A204.1 (cell line): ENCODE measurements around the gene SIGLEC1.

ENCODE experiments used
- FAIRE-seq: peaks from 2 replicates; lab custom pipeline; 2012; peaks lifted over from hg19 to GRCh38; lab: Jason Lieb, UNC

The SIGLEC1 gene

GRCh38 chr20:3744806-3745685 is 32.6 kb upstream of the SIGLEC1 start:
- no peak for FAIRE-seq

GRCh38 chr20:3744037-3744436 is 31.6 kb upstream of the SIGLEC1 start:
- no peak for FAIRE-seq

GRCh38 chr20:3743251-3743650 is 30.9 kb upstream of the SIGLEC1 start:
- FAIRE-seq, result no peak

DNA sequence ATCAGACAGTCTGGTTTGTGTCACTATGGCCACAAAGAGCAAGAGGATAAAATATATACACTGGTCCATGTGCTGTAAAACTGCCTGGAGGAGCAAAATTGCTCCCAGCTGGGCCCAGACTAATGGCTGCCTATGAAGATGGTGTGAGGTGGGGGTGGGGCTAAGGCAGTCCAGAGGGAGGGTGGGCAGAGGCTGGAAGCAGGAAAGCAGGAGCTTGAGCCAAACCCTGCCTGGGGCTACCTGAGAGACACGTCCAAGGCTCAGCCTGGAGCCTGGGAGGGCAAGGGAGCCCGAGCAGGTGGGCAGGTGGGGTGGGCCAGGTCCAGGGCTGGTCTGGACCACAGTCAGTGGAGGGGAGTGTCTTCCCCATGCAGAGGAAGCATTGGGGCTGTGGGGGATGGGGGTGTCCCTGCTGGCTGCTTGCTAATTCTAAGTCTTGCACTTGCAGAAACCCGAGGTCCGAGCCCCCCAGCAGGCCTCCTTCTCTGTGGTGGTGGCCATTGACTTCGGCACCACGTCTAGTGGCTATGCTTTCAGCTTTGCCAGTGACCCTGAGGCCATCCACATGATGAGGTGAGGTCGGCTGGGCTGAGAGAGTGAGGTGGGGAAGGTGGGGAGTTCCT is 29.5 kb upstream of the SIGLEC1 start:
- no peak for FAIRE-seq

DNA sequence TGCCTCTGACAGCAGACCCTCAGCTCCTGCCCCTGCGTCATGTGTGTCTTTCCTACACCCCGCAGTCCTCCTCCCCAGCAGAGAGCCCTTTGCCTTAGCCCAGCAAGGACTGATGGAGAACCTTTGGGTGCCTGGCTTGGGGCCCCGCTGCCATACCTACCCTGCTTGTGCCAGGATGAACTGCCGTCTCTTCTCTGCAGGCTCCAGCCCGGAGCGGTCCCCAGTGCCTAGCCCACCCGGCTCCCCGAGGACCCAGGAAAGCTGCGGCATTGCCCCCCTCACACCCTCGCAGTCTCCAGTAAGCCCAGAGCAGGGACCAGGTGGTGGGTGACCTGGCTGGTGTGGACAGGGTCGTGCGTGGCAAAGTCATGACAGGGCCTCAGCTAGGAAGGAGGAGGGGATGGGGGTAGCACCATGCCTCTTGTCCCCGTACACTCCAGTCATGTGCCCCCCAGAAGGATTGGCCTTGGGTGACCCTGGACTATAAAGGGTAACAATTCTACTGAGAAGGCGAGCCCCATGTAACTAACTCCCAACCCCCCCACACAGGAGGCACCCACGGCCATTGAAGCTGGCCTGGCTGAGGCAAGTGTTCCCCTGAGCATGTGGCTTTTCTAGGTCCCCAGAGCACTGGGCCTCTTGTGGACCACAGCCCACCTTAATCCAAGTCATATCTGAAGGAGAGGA is 28.4 kb upstream of the SIGLEC1 start:
- no peak for FAIRE-seq

GRCh38 chr20:3739926-3740451 is 27.6 kb upstream of the SIGLEC1 start:
- no peak for FAIRE-seq

- FAIRE-seq, result no peak
Measured at GRCh38 chr20:3739054-3739925, 26.9 kb upstream of the SIGLEC1 start.

DNA sequence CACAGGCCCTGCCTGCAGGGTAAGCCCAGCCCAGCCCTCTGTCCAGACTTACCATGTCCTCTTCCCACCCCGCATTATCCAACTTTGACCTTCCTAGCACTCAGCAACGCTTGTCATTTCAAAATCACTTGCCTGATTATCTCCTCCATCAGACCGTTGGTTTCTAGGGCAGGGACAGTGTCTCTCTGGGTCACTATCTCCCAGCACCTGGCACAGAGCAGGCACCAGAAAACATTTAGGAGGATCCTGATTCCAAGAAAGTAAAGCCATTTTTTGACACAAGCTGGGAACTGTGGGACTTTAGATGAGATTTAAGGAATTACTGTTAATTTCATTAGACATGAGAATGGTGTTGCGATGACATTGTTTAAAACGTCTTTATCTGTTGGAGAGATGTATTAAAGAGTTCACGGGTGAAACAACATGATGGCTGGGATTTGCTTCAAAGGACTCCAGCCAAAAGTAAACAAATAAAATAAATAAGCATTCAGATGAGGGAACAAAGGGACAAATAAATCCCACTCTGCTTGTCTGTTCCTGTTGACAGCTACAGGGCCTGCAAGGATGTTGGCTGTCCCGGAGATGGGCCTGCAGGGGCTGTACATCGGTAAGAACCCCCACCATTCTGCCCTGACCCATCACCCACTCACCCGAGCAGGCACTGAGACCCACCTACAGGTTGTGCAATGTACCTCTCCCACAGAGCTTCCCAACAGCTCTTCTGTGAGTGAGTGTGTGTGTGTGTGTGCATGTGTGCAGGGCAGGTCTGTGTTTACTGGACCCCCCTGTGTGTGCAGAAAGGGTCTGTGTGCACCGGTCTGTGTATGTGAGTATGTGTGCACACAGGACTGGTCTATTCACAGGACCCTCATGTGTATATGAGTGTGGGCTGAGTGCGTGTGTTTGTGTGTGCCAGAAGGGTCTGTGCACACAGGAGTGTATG is 26.0 kb upstream of the SIGLEC1 start:
- no peak for FAIRE-seq

- FAIRE-seq, result no peak
Measured at GRCh38 chr20:3735768-3736167, 23.4 kb upstream of the SIGLEC1 start.

DNA sequence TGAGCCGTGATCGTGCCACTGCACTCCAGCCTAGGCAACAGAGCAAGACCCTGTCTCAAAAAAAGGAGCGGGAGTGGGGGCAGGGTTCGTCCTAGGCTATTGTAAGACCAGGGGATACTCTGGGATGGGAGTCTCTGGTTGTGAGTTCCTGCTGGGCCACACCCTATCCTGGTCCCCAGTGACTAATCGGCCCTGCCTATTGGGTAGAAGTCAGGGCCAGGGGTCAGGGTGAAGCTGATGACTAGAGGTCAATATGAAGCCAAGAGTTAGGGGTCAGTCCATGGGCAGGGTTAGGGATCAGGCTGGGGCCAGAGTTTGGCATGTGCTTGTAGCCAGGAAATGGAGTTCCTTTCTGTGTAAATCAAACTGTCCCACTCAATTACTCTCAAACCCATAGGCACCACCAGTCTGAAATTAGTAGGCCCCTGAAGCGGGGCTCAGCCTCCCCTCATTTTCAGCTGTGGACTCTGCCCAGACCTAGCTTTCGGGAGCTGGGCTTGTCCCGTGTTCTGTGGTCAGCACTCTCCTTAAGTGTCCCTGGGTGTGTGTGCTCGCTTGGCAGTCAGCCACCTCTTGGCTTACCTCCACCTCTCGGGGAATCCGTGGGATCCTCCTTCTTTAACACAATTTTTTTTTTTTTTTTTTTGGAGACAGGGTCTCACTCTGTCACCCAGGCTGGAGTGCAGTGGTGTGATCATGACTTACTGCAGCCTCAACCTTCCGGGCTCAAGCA is 21.9 kb upstream of the SIGLEC1 start:
- no peak for FAIRE-seq

DNA sequence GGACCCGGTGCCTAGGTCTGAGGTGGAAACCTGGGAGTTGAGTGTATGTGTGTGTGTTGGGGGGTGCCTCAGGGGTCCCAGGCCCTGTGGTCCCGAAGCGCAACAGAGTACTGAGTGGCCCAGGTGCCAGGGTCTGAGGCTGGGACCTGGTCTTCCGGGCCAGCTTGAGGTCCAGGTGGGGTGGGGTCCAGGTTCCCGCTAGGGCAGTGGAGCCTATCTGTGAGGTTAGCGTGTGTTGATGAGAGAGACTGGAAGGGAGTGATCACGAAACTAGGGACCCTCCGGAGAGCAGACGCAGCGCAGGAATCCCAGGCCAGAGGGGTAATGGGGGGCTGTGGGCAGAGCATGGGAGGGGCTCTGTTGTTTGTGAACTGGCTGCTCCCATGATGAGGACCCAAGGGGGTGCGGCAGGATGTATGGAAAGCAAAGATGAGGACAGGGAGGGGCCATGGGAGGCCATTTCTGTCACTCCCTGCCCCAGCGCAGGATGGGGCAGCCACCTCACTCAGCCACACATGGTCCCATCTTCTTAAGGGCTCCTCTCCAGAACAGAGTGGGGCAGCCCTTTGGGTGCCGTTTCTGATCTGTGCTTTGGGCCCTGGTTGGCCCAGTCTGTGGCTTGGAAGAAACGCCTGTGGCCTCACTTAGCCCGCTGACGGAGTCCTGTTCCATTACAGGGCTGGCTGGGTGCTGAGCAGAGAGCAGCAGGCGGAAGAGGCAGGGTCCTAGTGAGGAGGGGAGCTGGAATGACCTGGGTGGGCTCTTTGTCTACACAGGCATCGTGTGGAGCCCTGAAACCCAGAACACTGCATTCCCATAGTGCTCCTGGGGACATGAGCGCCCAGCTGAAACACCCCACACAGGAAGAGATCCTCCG is 21.0 kb upstream of the SIGLEC1 start:
- no peak for FAIRE-seq

GRCh38 chr20:3732327-3733118 is 20.1 kb upstream of the SIGLEC1 start, which contains the start of gene HSPA12B:
TSS of gene HSPA12B (plus strand) at chr20:3732685. CDS start at chr20:3738675, 5,990 bp downstream.
- no peak for FAIRE-seq

DNA sequence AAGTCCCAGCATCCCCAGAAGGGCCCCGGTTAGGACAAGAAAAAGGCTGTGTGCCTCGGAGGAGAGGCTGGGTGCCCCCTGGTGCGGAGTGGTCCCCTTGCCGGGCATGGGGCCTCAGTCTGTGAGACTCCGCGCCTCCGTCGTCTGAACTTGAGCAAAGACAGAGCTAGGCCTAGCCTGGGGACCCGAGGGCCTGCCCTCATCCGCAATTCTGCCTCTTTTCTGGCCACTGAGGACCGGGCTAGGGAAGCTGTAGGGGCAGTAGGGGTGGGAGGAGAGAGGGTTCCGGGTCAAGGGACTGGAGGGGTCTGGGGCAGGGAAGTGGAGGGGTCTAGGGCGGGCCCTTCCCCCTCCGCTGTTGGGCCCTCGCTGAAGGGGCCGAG is 19.5 kb upstream of the SIGLEC1 start:
- FAIRE-seq, result no peak

DNA sequence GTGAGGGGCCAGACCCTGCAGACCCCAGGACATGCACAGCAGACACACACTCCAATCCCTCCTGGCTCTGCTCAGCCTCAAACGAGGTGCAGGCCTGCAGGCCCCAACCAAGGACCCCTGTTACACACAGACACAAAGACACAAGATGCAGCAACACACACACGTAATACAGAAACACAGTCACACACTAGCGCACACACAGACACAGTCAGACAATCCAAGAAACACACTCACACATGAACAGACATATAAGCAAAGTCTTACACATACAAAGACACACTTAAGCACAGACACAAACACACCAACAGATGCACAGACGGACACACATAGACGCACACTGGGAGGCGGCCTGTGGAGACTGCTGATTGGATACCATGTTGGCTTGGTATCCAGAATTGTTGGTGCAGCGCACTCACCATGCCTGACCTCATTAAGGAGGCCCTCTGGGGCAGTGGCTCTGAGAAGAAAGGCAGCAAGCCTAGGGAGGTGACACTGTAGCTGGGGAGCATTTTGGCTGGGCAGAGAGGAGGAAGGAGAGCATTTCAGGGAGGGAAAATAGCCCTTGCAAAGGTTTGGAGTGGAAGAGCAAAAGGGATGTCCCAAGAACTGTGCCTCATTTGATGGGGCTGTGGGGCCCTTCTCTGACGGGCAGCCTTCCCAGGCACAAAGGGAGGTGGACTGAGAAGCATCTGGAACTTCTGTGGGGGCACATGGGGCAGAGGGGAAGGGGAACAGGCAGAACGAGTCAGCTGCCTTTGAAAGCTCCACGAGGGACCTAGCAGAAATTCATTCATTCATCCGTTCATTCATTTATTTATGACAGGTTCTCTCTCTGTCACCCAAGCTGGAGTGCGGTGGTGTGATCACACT is 18.6 kb upstream of the SIGLEC1 start:
- FAIRE-seq, result no peak

GRCh38 chr20:3729811-3730540 is 17.6 kb upstream of the SIGLEC1 start:
- FAIRE-seq, result no peak

DNA sequence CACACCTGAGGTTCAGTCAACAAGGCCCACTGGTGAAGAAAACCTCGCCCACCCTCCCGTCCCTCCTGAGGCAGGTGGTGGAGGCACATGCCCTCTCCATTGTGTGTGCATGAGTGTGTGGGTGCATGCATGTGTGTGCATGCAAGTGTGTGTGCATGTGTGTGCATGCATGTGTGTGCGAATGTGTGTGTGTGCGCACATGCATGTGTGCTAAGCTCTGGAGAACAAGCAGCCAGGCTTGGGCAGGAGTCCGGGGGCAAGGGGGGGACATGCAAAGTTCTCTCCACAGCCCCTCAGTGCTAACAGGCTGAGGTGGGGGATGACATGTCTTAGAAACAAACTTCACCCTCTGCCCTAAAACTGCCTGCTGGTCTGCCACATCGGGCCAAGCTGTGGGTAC is 17.0 kb upstream of the SIGLEC1 start:
- no peak for FAIRE-seq
